Colonic mucosa (tissue), 4 donors: Measurements from ENCODE around the gene ARHGEF19. TPM values are rescaled to one million over a fixed set of nuclear protein-coding genes. Genes with fewer than 3 reads are reported as not detected.
A peak's percentile ranks its signal among the peaks of the same experiment; 100 is the strongest.
"Not testable (repeated sequence)": the region's sequence is repeated elsewhere in the genome, so short reads cannot be mapped to it uniquely, and the experiment has no call there.

Experiments used
- DNase-seq: peaks from one replicate; pipeline ENCODE4 v3.0.0-alpha.2; 2020
- H3K27ac ChIP-seq: fragments of 200-600 bp; one replicate; pipeline ENCODE4 v1.8.0; 2021
- H3K27me3 ChIP-seq: fragments of 200-600 bp; one replicate; pipeline ENCODE4 v1.8.0; 2021
- H3K36me3 ChIP-seq: fragments of 200-600 bp; one replicate; pipeline ENCODE4 v1.8.0; 2021
- H3K4me1 ChIP-seq: fragments of 200-600 bp; one replicate; pipeline ENCODE4 v1.8.0; 2021; ENCODE audit warnings: mild to moderate bottlenecking
- H3K4me3 ChIP-seq: fragments of 200-600 bp; one replicate; pipeline ENCODE4 v1.8.0; 2021
- H3K9ac ChIP-seq, 2 donors: one replicate each; pipeline ENCODE4 v1.7.0; 2013; ENCODE audit warnings: control low read depth in 2 of 2, low read depth in 2 of 2, low read length in 2 of 2
- H3K9me3 ChIP-seq: fragments of 200-600 bp; one replicate; pipeline ENCODE4 v1.8.0; 2021
- intact Hi-C: fragments of 100-400 bp; cut with DNase I; formaldehyde crosslinking; loops from one replicate; pipeline ENCODE4 v1.14.1; 2022
- total RNA-seq, 2 donors: library from RNA; stranded (reverse); fragmentation: NEBNext Ultra II Directional in 1 of 2; extraction: Animal tissue kit (Norgen Biotek cat#: 25700) in 1 of 2; gene quantifications; one replicate each; pipeline ENCODE4 v1.2.1, GENCODE V29; 2021
- TF ChIP-seq, protein P1 (sequence below): fragments of 200-600 bp; IDR thresholded peaks from one replicate; pipeline ENCODE4 v1.8.0; 2022; ENCODE audit warnings: antibody characterized with exemption, mild to moderate bottlenecking
- donor health status: healthy.
- donor health status: DM: no; HTN: no; CAD: no.
- donor health status: DM: no; HTN: no; CAD: no.

Gene ARHGEF19
- total RNA-seq, 2 donors from 2014 or later = 5.8 to 9.0 TPM

DNA sequence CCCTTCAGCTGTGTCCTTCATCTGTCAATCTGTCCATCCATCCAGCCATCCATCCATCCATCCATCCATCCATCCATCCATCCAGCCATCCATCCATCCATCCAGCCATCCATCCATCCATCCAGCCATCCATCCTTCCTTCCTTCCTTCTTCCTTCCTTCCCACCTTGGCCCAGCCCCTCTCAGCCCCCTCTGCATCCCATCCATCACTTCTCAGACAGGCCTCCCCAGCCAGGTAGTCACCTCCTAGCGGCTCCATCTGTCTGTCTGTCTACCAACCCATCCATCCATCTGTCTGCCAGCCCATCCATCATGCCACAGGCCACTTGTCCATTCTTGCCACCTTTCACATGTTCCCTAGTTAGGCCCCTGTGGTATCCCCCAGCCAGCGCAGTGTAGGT lies 46.3 kb downstream of the ARHGEF19 start:
- DNase-seq = no peak
- intact Hi-C loops = no loop called here
- TF ChIP-seq, protein P1, sequence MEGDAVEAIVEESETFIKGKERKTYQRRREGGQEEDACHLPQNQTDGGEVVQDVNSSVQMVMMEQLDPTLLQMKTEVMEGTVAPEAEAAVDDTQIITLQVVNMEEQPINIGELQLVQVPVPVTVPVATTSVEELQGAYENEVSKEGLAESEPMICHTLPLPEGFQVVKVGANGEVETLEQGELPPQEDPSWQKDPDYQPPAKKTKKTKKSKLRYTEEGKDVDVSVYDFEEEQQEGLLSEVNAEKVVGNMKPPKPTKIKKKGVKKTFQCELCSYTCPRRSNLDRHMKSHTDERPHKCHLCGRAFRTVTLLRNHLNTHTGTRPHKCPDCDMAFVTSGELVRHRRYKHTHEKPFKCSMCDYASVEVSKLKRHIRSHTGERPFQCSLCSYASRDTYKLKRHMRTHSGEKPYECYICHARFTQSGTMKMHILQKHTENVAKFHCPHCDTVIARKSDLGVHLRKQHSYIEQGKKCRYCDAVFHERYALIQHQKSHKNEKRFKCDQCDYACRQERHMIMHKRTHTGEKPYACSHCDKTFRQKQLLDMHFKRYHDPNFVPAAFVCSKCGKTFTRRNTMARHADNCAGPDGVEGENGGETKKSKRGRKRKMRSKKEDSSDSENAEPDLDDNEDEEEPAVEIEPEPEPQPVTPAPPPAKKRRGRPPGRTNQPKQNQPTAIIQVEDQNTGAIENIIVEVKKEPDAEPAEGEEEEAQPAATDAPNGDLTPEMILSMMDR = no peak
- Histone ChIP-seq H3K36me3 (no peaks in the 10 kb centered on the region), H3K4me3 (no peak overlapping the region), H3K4me1 (peaks cover 22% of the 10 kb centered on the region), H3K27me3 (no peaks in the 10 kb centered on the region), H3K27ac (no peak overlapping the region), H3K9me3 (no peaks in the 10 kb centered on the region), H3K9ac (no peak overlapping the region)

GRCh38 chr1:16165548-16165947 lies 46.9 kb downstream of the ARHGEF19 start:
- Histone ChIP-seq H3K36me3 (no peaks in the 10 kb centered on the region), H3K4me3 (no peak overlapping the region), H3K27ac (no peak overlapping the region), H3K9ac (peak overlapping the region; percentile 35 to 36), H3K4me1 (peaks cover 22% of the 10 kb centered on the region), H3K27me3 (no peaks in the 10 kb centered on the region), H3K9me3 (no peaks in the 10 kb centered on the region)
- intact Hi-C loops = no loop called here
- DNase-seq = no peak
- TF ChIP-seq, protein P1 = no peak

DNA sequence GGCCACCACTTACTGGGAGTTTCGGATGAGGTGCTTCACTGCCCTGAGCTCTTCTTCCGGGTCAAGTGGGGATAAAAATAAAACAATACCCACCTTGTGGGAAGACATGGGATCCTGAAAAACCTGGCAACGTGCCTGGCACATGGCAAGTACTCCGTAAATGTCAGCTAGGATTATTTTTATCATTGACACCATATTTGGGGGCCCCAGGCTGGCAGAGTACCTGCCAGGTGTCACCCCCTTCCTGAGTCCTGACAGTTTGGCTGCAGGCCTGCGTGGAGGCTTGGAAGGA lies 47.4 kb downstream of the ARHGEF19 start:
- no peaks in the 10 kb centered on the region for H3K36me3 ChIP-seq
- no peaks in the 10 kb centered on the region for H3K27me3 ChIP-seq
- no peak overlapping the region for H3K27ac ChIP-seq
- H3K9ac ChIP-seq = peak overlapping the region in 1 of 2 donors; percentile 36
- TF ChIP-seq, protein P1 = no peak
- peaks cover 22% of the 10 kb centered on the region for H3K4me1 ChIP-seq
- no peaks in the 10 kb centered on the region for H3K9me3 ChIP-seq
- H3K4me3 ChIP-seq = no peak overlapping the region
- no peak for DNase-seq
- intact Hi-C loops = no loop called here

- Histone ChIP-seq H3K4me1 (peaks cover 27% of the 10 kb centered on the region), H3K9ac (peak overlapping the region in 1 of 2 donors; percentile 36), H3K27ac (no peak overlapping the region), H3K27me3 (no peaks in the 10 kb centered on the region), H3K9me3 (no peaks in the 10 kb centered on the region), H3K36me3 (no peaks in the 10 kb centered on the region), H3K4me3 (no peak overlapping the region)
- intact Hi-C loops = no loop called here
- no peak for DNase-seq
- TF ChIP-seq, protein P1 = no peak
Measured at GRCh38 chr1:16164213-16165072, 48.0 kb downstream of the ARHGEF19 start.

DNA sequence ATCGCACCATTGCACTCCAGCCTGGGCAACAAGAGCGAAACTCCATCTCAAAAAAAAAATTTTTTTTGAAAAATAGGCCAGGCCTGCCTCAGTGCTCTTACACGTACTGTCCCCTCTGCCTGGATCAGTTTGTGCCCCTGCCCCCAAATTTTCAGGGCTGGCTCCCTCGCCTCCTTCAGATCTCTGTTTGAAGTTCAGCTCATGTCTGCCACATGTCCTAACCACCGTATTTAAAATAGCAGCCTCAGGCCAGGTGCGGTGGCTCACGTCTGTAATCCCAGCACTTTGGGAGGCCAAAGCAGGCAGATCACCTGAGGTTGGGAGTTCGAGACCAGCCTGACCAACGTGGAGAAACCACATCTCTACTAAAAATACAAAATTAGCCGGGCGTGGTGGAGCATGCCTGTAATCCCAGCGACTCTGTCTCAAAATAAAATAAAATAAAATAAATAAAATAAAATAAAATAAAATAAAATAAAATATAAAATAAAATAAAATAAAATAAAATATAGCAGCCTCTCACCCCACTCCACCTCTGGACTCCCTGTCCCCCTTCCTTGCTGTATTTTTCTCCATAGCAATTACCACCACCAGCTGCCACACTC lies 48.7 kb downstream of the ARHGEF19 start:
- H3K27ac ChIP-seq, H3K9ac ChIP-seq, intact Hi-C loops, H3K27me3 ChIP-seq, DNase-seq, H3K4me3 ChIP-seq, H3K36me3 ChIP-seq, H3K9me3 ChIP-seq: not testable (repeated sequence)
- H3K4me1 ChIP-seq = peaks cover 29% of the 10 kb centered on the region
